Keratinocyte (primary cell): Measurements from ENCODE around the gene ZNF74. TPM values are rescaled to one million over a fixed set of nuclear protein-coding genes. Genes with fewer than 3 reads are reported as not detected.

ENCODE experiments used
- DNase-seq: peaks from one replicate; pipeline ENCODE4 v3.0.0-alpha.2; 2011; ENCODE audit warnings: low read depth, missing footprints, low spot score
- FAIRE-seq: peaks from 2 replicates; lab custom pipeline; 2011; peaks lifted over from hg19 to GRCh38; lab: Jason Lieb, UNC
- H2AFZ ChIP-seq: 2 replicates; pipeline ENCODE4 v1.6.0; 2012; ENCODE audit warnings: low read length, control low read depth, inconsistent platforms; ENCODE audit not compliant: control insufficient read depth
- H3K27ac ChIP-seq: 2 replicates; pipeline ENCODE4 v1.5.1; 2011; ENCODE audit warnings: low read length; ENCODE audit not compliant: control insufficient read depth, insufficient read depth
- H3K27me3 ChIP-seq: 3 replicates; pipeline ENCODE4 v1.6.0; 2011; ENCODE audit warnings: low read length; ENCODE audit not compliant: control insufficient read depth, insufficient read depth; ENCODE audit errors: extremely low read depth
- H3K36me3 ChIP-seq, 2 experiments: 2 replicates in 1 of 2; 3 replicates in 1 of 2; pipeline ENCODE4 v1.5.1; 2011; ENCODE audit warnings: low read length in 2 of 2, mild to moderate bottlenecking in 1 of 2; ENCODE audit not compliant: control insufficient read depth in 2 of 2, insufficient read depth in 2 of 2; ENCODE audit errors: extremely low read depth in 1 of 2
- H3K4me1 ChIP-seq: 3 replicates; pipeline ENCODE4 v1.5.1; 2011; ENCODE audit warnings: low read length; ENCODE audit not compliant: control insufficient read depth, insufficient read depth; ENCODE audit errors: extremely low read depth
- H3K4me2 ChIP-seq: 3 replicates; pipeline ENCODE4 v1.6.0; 2011; ENCODE audit warnings: low read depth, low read length; ENCODE audit not compliant: control insufficient read depth, insufficient read depth; ENCODE audit errors: extremely low read depth
- H3K4me3 ChIP-seq, 3 experiments: fragments of 200-600 bp in 1 of 3; sonication (generic) in 1 of 3; 2 replicates in 2 of 3; 3 replicates in 1 of 3; pipeline ENCODE4 v1.5.1; 2011 to 2016; ENCODE audit warnings: low read length in 3 of 3, mild to moderate bottlenecking in 3 of 3, control low read depth in 2 of 3, inconsistent platforms in 1 of 3, low read depth in 1 of 3, mixed read lengths in 1 of 3, mixed run types in 1 of 3, moderate library complexity in 1 of 3; ENCODE audit not compliant: control insufficient read depth in 2 of 3, insufficient read depth in 2 of 3; ENCODE audit errors: extremely low read depth in 1 of 3
- H3K79me2 ChIP-seq: 2 replicates; pipeline ENCODE4 v1.6.0; 2012; ENCODE audit warnings: low read length; ENCODE audit not compliant: control insufficient read depth, insufficient read depth
- H3K9ac ChIP-seq: 3 replicates; pipeline ENCODE4 v1.6.0; 2011; ENCODE audit warnings: low read length; ENCODE audit not compliant: control insufficient read depth, insufficient read depth; ENCODE audit errors: extremely low read depth
- H3K9me1 ChIP-seq: 3 replicates; pipeline ENCODE4 v1.6.0; 2011; ENCODE audit warnings: low read length; ENCODE audit not compliant: control insufficient read depth, insufficient read depth; ENCODE audit errors: extremely low read depth
- H3K9me3 ChIP-seq: 2 replicates; pipeline ENCODE4 v1.5.1; 2012; ENCODE audit warnings: low read depth, low read length; ENCODE audit not compliant: control insufficient read depth
- H4K20me1 ChIP-seq: 3 replicates; pipeline ENCODE4 v1.6.0; 2011; ENCODE audit warnings: low read length; ENCODE audit not compliant: control insufficient read depth, insufficient read depth; ENCODE audit errors: extremely low read depth
- EZH2 ChIP-seq: IDR thresholded peaks from one replicate; pipeline ENCODE4 v1.6.1; 2012; ENCODE audit warnings: inconsistent platforms, mild to moderate bottlenecking, low read length, moderate library complexity
- dilution Hi-C: fragments of 300-500 bp; cut with MboI; formaldehyde crosslinking; loops from one replicate; pipeline ENCODE4 v1.7.0; 2020; ENCODE audit warnings: low sequenced_read_pairs; ENCODE audit not compliant: extremely low pct_ligation_motif_present
- polyA plus RNA-seq, 5 experiments: library from polyadenylated mRNA; depleted of rRNA in 3 of 5; stranded (reverse) in 3 of 5; stranded (forward) in 1 of 5; unstranded in 1 of 5; fragments of >200 nt; gene quantifications; 1 replicate in 1 of 5; 2 replicates in 3 of 5; 3 replicates in 1 of 5; pipeline versions ENCODE4 v1.2.1 to v1.2.3, GENCODE V29; 2011 to 2012; ENCODE audit warnings: missing spikeins in 2 of 5, low read depth in 1 of 5, low replicate concordance in 1 of 5
- TF ChIP-seq, protein P1 (sequence below), 3 experiments: IDR thresholded peaks in 1 of 3; conservative IDR thresholded peaks in 1 of 3; optimal IDR thresholded peaks in 1 of 3; 2 replicates in 2 of 3; 3 replicates in 1 of 3; pipeline versions ENCODE3 to v1.5.1; 2011; ENCODE audit warnings: low read length in 3 of 3, mild to moderate bottlenecking in 3 of 3, moderate library complexity in 2 of 3, control low read depth in 1 of 3, inconsistent platforms in 1 of 3; ENCODE audit not compliant: insufficient read depth in 2 of 3; ENCODE audit errors: extremely low read depth in 1 of 3

Gene ZNF74
- polyA plus RNA-seq, 1 donor (not counting 4 experiments of a cell fraction or from before 2014, with no cell fraction given), result 5.2 TPM

DNA sequence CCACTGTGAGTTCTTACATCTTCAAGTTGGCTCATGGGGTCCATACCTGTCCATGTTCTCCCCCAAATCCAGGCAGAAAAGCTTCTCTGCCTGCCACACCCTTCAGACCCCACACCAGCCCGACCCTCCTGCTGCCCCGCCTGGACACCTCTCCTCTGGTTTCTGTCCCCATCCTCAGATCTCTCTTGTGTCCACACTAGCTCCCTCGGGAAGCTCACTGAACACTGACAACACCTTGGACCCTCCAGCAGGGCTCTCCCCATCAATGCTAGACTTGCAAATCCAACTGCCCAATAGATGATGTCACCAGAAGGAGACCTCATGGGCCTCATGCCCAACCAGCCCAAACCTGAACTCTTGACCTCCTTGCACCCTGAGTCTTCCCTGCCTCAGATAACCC, 40.8 kb downstream of the ZNF74 start:
- FAIRE-seq (no peak), DNase-seq (no peak)
- Histone ChIP-seq H4K20me1 (peaks cover 10% of the 10 kb centered on the region), H3K4me1 (peaks cover 21% of the 10 kb centered on the region), H3K27ac (no peak overlapping the region), H3K9me3 (no peaks in the 10 kb centered on the region), H3K27me3 (peaks cover 91% of the 10 kb centered on the region), H3K4me3 (no peak overlapping the region), H2AFZ (no peak overlapping the region), H3K79me2 (no peaks in the 10 kb centered on the region), H3K36me3 (no peaks in the 10 kb centered on the region), H3K9me1 (no peaks in the 10 kb centered on the region), H3K4me2 (no peak overlapping the region), H3K9ac (no peak overlapping the region)
- dilution Hi-C loops, result no loop called here
- TF ChIP-seq, protein P1, sequence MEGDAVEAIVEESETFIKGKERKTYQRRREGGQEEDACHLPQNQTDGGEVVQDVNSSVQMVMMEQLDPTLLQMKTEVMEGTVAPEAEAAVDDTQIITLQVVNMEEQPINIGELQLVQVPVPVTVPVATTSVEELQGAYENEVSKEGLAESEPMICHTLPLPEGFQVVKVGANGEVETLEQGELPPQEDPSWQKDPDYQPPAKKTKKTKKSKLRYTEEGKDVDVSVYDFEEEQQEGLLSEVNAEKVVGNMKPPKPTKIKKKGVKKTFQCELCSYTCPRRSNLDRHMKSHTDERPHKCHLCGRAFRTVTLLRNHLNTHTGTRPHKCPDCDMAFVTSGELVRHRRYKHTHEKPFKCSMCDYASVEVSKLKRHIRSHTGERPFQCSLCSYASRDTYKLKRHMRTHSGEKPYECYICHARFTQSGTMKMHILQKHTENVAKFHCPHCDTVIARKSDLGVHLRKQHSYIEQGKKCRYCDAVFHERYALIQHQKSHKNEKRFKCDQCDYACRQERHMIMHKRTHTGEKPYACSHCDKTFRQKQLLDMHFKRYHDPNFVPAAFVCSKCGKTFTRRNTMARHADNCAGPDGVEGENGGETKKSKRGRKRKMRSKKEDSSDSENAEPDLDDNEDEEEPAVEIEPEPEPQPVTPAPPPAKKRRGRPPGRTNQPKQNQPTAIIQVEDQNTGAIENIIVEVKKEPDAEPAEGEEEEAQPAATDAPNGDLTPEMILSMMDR (optimal IDR thresholded peaks at IDR 0.05 in 1 of 3, IDR thresholded peaks at IDR 0.05 in 1 of 3, conservative IDR thresholded peaks at IDR 0.05 in 1 of 3; ENCODE audit: extremely low read depth in 1 of 3, insufficient read depth in 2 of 3, low read length in 3 of 3), result no peak
- TF ChIP-seq EZH2, result no peak

DNA sequence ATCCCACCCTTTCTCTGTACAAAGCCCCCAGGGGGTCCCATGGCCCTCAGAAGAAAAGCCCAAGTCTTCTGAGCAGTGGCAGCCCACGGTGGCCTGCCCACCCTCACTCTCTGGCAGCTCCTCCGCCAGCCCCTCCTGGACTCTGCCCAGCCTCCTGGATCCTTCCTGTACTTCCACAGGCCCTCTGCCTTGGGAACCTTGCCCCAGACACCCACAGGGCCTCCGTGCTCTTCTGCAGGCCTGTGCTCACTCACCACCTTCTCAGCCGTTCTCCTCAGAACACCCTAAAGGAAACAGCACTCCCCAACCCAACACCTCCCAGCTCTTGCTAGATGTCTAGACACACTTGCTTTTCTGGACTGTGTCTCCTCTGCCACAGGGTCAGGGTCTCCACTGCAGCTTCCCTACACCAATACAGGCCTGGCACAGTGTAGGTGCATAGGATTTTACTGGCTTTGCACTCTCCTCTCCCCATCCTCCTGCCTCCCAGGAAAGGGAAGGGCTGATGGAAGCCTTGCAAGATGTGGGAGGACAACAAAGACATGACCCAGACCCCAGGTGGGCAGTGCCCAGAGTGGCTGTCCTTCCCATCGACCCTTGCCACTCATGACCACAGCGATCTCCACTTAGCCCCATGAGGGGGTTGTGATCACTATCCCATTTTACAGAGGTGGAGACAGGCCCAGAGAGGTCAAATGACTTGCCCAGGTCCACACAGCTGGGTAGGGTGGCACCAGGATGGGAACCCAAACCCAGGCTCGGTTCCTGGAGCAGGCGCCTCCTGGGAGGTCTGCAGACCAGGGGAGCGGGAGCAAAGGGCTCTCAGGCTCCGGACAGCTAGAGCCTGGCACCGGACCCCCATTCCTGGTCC, 41.7 kb downstream of the ZNF74 start:
- Histone ChIP-seq H3K79me2 (no peaks in the 10 kb centered on the region), H3K4me3 (no peak overlapping the region), H3K4me1 (peaks cover 12% of the 10 kb centered on the region), H3K9me1 (no peaks in the 10 kb centered on the region), H3K9me3 (no peaks in the 10 kb centered on the region), H3K4me2 (no peak overlapping the region), H3K27me3 (peaks cover 82% of the 10 kb centered on the region), H3K36me3 (no peaks in the 10 kb centered on the region), H3K27ac (no peak overlapping the region), H2AFZ (no peak overlapping the region), H3K9ac (no peak overlapping the region), H4K20me1 (peaks cover 6% of the 10 kb centered on the region)
- DNase-seq, result no peak
- dilution Hi-C loops, result no loop called here
- no peak for FAIRE-seq
- TF ChIP-seq, protein P1 (optimal IDR thresholded peaks at IDR 0.05 in 1 of 3, IDR thresholded peaks at IDR 0.05 in 1 of 3, conservative IDR thresholded peaks at IDR 0.05 in 1 of 3; ENCODE audit: extremely low read depth in 1 of 3, insufficient read depth in 2 of 3, low read length in 3 of 3), result no peak
- peak; percentile 33 for TF ChIP-seq EZH2
